Fibroblast of gingiva (primary cell): Measurements from ENCODE around the gene ALOX5AP.
A peak's percentile ranks its signal among the peaks of the same experiment; 100 is the strongest.

Experiments used
- DNase-seq: peaks from one replicate; pipeline ENCODE4 v3.0.0-alpha.2; 2011; ENCODE audit warnings: low read depth

Gene ALOX5AP

DNA sequence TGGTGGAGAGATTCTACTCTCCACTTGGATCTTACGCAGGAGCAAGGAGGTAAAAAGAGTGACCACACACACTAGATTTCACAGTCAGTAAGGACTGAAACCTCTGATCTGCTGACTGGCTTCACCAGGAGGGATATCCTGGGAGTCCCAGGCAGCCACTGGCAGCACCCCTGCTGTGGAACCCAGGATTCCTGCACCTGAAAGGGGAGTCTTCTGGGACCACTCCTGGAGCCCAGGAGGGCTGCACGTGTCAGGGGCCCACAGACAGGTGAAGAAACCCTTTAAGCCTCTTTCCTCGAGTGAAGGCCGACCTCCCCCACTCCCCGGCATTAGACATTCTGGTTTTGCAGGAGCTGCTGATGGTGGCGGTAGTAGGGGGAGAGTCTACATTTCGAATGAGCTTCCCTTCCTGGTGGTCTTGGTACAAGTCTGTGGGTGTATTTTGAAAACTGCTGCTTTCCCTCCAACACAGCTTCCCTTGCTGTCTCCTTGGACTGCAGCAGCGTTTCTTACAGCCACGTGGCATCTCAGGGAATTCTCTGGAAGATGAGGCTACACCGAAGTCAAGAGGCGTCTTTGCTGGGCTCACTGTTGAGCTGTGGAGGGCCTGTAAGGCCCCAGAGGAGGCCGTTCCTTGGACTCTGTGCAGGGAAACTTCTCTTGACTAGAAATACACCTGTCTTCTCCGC, 62.6 kb downstream of the ALOX5AP start:
- DNase-seq: no peak

DNA sequence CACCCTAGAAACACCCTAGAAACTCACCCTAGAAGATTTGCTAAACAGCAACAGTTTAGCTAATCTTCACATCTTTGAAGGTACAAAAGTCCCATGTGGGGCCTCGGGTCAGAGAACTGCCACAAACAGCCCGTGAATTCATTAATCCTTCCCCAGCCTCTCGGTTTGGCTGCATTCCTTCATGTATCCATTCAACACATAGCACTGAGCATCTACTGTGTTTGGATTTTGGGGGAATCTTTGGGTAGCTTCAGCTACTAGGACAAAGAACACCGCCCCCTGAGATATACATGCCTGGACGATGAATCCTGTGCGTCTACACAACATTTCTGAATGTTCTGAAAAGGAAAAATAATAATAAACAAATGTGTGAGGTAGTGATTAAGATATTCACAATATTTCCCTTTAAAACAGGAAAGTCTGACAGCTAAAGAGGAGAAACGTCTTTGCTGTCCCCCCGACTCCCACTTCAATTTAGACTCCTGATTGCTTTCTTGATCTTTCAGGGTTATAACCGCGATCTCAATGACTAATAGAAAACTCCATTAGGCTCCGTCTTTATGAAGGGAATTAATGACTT, 63.5 kb downstream of the ALOX5AP start:
- DNase-seq: no peak

- no peak for DNase-seq
Observed at GRCh38 chr13:30799356-30799824, 64.0 kb downstream of the ALOX5AP start.

DNA sequence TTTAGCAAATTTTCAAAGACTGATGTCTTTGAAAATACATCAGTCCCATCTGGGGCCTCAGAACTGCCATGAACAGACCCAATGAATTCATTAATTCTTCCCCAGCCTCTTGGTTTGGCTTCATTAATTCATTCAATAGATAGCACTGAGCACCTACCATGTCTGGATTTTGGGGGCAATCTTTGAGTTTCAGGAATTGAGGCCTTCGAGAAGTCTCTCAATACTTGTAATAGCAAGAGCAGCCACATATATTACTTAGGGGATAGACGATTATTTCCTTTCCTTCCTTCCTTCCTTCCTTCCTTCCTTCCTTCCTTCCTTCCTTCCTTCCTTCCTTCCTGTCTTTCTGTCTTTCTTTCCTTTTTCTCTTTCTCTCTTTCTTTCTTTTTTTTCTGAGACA, 64.8 kb downstream of the ALOX5AP start:
- DNase-seq: no peak

DNA sequence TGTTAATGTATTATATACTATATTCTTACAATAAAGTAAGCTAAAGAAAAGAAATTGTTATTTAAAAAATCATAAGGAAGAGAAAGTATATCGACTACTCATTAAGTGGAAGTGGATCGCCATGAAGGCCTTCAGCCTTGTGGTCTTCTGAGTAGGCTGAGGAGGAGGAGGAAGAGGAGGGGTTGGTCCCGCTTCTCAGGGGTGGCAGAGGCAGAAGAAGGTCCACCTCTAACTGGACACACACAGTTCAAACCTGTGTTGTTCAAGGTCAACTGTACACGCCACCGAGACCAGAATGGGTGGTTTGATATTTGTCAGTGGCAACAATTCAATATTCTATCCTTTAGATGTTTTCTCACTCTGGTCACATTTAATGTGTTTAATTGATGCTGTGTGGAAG, 67.2 kb downstream of the ALOX5AP start:
- DNase-seq: no peak

DNA sequence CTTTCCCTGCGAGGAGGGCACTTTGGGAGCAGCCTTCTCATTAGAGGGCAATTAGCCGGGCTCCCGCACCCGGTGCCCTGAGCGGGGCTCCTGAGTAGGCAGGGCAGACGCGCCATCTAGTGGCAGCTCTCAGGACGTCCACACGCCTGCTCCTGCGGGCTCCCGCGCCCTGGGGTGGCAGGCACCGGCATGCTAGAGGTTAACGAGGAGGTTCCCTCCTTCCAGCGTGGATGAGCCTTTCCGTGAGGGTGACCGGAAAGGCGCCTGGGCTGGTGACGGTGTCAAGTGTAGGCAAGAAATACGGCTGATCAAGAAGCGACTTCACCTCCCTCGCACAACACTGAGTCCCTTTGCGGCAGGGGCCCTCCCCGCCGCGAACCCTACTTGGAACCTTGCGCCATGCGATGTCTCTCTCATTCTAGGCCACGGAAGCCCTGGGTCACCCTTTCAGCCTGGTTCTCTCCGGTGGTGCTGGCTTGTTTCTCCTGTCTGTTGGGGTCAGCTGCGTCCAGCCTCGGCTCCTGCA, 67.7 kb downstream of the ALOX5AP start:
- peak; percentile 78 for DNase-seq

DNA sequence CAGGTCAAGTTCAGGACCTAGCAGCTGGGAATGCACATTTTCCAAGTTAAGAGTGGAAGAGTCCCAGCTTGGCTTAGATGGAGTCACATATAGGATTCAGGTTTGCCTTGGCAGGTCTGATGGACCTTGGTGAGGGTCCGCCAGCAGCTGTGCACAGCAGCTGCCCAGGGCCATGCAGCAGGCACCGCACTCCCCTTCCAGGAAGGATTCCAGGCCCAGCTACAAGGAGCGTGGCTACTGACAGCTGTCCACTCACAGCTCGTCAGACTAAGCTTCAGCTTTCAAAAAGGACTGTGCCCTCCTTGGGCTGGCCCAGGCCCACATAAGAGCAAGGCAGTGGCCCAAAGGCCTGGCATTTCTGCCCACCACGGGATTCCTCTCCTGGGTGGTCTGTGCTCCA, 68.4 kb downstream of the ALOX5AP start:
- DNase-seq: no peak

DNA sequence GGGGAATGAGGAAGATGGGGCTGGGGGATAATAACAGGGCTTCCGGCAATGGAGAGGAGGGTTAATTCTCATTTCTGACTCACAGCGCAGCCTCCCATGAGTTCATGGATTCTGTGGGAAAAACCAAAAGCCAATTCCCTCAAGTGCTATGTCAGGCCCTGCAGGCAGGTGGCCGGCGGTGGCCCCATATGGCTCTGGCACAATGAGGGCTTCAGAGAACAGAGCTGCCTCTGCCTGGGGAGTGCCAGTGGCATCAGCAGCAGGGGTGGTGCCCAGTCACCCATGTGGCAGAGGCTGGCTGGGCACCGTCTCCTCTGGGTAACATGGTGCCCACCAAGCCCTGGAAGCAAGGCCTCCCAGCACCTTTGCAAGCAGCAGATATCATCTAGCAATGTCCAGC, 69.1 kb downstream of the ALOX5AP start:
- no peak for DNase-seq

DNA sequence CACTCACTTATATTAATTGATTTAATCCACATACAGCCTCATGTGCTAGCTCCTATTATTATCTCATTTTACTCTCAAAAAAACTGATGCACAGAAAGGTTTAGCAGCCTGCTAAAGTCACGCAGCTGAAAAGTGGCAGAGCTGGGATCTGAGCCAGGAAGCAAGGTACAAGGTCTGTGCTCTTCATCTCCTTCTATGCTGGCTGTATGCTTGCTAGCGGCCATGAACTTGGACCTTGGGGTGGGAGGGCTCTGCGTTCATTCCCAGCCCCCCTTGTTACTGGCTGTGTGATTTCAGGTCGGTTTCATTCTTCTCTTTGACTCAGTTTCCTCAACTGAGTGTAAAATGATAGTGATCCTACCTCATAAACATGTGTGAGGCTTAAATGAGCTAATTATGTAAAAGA, 69.8 kb downstream of the ALOX5AP start:
- no peak for DNase-seq

- DNase-seq: no peak
Observed at GRCh38 chr13:30805603-30806011, 70.3 kb downstream of the ALOX5AP start.

DNA sequence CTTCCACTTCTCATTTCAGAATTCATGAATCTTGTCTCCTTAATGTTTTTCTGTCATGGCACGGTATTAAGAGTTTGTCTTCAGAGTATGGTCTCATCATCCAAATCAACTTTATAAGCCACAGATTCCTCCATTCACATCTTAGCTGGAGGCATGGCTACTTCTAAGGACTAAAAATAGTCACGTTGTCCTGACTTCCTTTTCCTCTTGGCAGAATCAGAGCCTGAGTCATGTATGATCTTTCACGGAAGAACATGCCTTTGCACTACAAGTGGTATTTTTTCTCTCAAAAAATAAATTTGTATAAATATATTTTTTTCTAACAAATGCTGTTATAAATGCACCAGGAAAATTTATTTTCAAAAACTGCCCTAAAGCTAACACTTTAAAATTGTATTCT, 71.4 kb downstream of the ALOX5AP start:
- peak; percentile 65 for DNase-seq

DNA sequence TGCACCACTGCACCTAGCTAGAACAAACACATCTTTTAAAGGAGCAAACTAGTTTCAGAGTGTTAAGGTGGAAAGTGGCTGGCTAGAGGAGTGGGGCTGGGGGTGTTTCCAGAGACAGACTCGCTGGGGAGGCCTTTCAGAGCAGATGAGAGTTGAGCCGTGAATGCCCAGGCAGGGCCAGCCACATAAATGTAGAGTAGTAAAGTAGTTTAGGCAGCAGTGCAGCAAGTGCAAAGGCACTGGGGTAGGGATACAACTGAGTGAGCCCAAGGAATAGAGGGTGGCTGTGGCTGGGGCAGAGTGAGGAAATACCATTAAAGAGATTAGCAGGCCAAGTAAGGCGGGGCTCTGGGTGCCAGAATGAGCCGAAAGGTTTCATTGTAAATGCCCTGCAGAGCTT, 72.0 kb downstream of the ALOX5AP start:
- DNase-seq: no peak

- DNase-seq: no peak
Observed at GRCh38 chr13:30808600-30808999, 73.3 kb downstream of the ALOX5AP start.

GRCh38 chr13:30809787-30810186, 74.4 kb downstream of the ALOX5AP start:
- no peak for DNase-seq

DNA sequence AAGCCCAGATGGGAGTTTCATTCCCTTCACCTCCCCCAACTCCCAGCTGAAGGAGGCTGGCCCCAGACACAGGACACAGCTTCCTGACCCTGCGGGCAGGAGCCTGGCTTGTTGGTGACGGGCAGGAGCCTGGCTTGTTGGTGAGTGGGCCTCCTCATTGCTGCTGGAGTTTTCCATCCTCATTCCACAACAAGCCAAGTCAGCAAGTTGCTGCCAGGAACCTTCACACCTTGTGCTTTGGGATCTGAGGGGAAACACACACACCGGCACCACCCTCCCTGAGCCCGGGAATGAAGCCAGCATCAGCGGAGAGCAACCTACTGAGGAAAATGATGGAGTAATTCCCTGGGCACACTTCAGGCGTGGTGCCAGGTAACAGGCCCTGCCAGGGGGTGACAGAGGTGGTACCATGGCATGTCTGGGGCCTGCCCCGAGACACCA, 74.9 kb downstream of the ALOX5AP start:
- no peak for DNase-seq

- DNase-seq: no peak
Observed at GRCh38 chr13:30810801-30811200, 75.5 kb downstream of the ALOX5AP start.
